Activated gamma-delta T cell (primary cell): ENCODE measurements around the gene ZNF888.
"Not testable (repeated sequence)": the region's sequence is repeated elsewhere in the genome, so short reads cannot be mapped to it uniquely, and the experiment has no call there.

ENCODE experiments used
- DNase-seq: peaks from one replicate; lab custom pipeline; 2025; lab: John Stamatoyannopoulos, UW

ZNF888 gene

GRCh38 chr19:52941941-52942385, 18.7 kb upstream of the ZNF888 start:
- no peak for DNase-seq

- DNase-seq, result not testable (repeated sequence)
Observed at GRCh38 chr19:52941523-52941922, 18.3 kb upstream of the ZNF888 start.

- DNase-seq, result not testable (repeated sequence)
Observed at GRCh38 chr19:52940905-52941304, 17.7 kb upstream of the ZNF888 start.

- DNase-seq, result no peak
Observed at GRCh38 chr19:52938761-52939160, 15.5 kb upstream of the ZNF888 start.

- no peak for DNase-seq
Observed at GRCh38 chr19:52936954-52937325, 13.7 kb upstream of the ZNF888 start.

- no peak for DNase-seq
Observed at GRCh38 chr19:52936151-52936953, 13.1 kb upstream of the ZNF888 start.

GRCh38 chr19:52935434-52935833, 12.2 kb upstream of the ZNF888 start:
- DNase-seq, result no peak

- not testable (repeated sequence) for DNase-seq
Observed at GRCh38 chr19:52924641-52925040, 1.4 kb upstream of the ZNF888 start.

- no peak for DNase-seq
Observed at GRCh38 chr19:52923778-52924593, 758 bp upstream of the ZNF888 start.

GRCh38 chr19:52917531-52917930, 5.7 kb downstream of the ZNF888 start:
- DNase-seq, result no peak

GRCh38 chr19:52910648-52911047, 12.6 kb downstream of the ZNF888 start:
- DNase-seq, result no peak

GRCh38 chr19:52904052-52904780, 19.0 kb downstream of the ZNF888 start:
- DNase-seq, result not testable (repeated sequence)

GRCh38 chr19:52901842-52902241, 21.4 kb downstream of the ZNF888 start:
- no peak for DNase-seq

- DNase-seq, result not testable (repeated sequence)
Observed at GRCh38 chr19:52898596-52898995, 24.6 kb downstream of the ZNF888 start.

GRCh38 chr19:52898101-52898500, 25.1 kb downstream of the ZNF888 start:
- no peak for DNase-seq

- peak; percentile 71 for DNase-seq
Observed at GRCh38 chr19:52897138-52897935, 25.9 kb downstream of the ZNF888 start, which contains the start of gene ZNF320. TSS of gene ZNF320 (minus strand) at chr19:52897635. CDS start at chr19:52890255, 7,380 bp downstream.

- no peak for DNase-seq
Observed at GRCh38 chr19:52896431-52897137, 26.6 kb downstream of the ZNF888 start.

- no peak for DNase-seq
Observed at GRCh38 chr19:52891336-52891735, 31.9 kb downstream of the ZNF888 start.

- no peak for DNase-seq
Observed at GRCh38 chr19:52889931-52890330, 33.3 kb downstream of the ZNF888 start.

GRCh38 chr19:52889076-52889475, 34.2 kb downstream of the ZNF888 start:
- DNase-seq, result no peak
